GM11168 (cell line): ENCODE results near the gene SELENOV.

ENCODE experiments used
- in situ Hi-C: fragments of 300-500 bp; cut with MboI; formaldehyde crosslinking; loops from one replicate; pipeline ENCODE4 v1.12.0; 2022; ENCODE audit warnings: low sequenced_read_pairs; ENCODE audit not compliant: unreplicated experiment

The SELENOV gene

GRCh38 chr19:39517432-39517831 is 2.5 kb downstream of the SELENOV start:
- in situ Hi-C loops: no loop called here

GRCh38 chr19:39518458-39518857 is 3.5 kb downstream of the SELENOV start:
- in situ Hi-C loops: no loop called here

- in situ Hi-C loops: no loop called here
Measured at GRCh38 chr19:39518975-39519374, 4.0 kb downstream of the SELENOV start.

GRCh38 chr19:39520541-39521484 is 5.9 kb downstream of the SELENOV start:
- in situ Hi-C loops: no loop called here

- in situ Hi-C loops: no loop called here
Measured at GRCh38 chr19:39524495-39524894, 9.6 kb downstream of the SELENOV start.

GRCh38 chr19:39525205-39525604 is 10.3 kb downstream of the SELENOV start:
- in situ Hi-C loops: no loop called here

GRCh38 chr19:39531834-39532232 is 16.9 kb downstream of the SELENOV start:
- in situ Hi-C loops: no loop called here

- in situ Hi-C loops: no loop called here
Measured at GRCh38 chr19:39532233-39533002, 17.5 kb downstream of the SELENOV start, which contains the start of gene EID2B. EID2B (minus strand) TSS chr19:39532852; CDS start chr19:39532802, 50 bp downstream.

- in situ Hi-C loops: no loop called here
Measured at GRCh38 chr19:39533003-39533512, 18.1 kb downstream of the SELENOV start.

- in situ Hi-C loops: no loop called here
Measured at GRCh38 chr19:39533791-39534190, 18.9 kb downstream of the SELENOV start.

GRCh38 chr19:39539165-39539517 is 24.2 kb downstream of the SELENOV start:
- in situ Hi-C loops: no loop called here

GRCh38 chr19:39539518-39540332 is 24.8 kb downstream of the SELENOV start, which contains the start of gene EID2:
EID2 (minus strand) TSS chr19:39540161; CDS start chr19:39540079, 82 bp downstream.
- in situ Hi-C loops: loop anchor here (10.0 kb wide), 1 partner anchor 235 kb away; the partner anchor contains the start of gene LEUTX

GRCh38 chr19:39540333-39540673 is 25.4 kb downstream of the SELENOV start:
- in situ Hi-C loops: loop anchor here (10.0 kb wide), 1 partner anchor 234 kb away; the partner anchor contains the start of gene LEUTX

- in situ Hi-C loops: loop anchor here (10.0 kb wide), 1 partner anchor 233 kb away; the partner anchor contains the start of gene LEUTX
Measured at GRCh38 chr19:39542206-39542605, 27.3 kb downstream of the SELENOV start.

GRCh38 chr19:39543477-39543857 is 28.5 kb downstream of the SELENOV start:
- in situ Hi-C loops: loop anchor here (10.0 kb wide), 1 partner anchor 231 kb away; the partner anchor contains the start of gene LEUTX

- in situ Hi-C loops: loop anchor here (10.0 kb wide), 1 partner anchor 230 kb away; the partner anchor contains the start of gene LEUTX
Measured at GRCh38 chr19:39544226-39544903, 29.4 kb downstream of the SELENOV start.

- in situ Hi-C loops: loop anchor here (5.0 to 10.0 kb wide), 3 partner anchors 127 to 297 kb away; partner anchors contain the start of gene LEUTX
Measured at GRCh38 chr19:39544911-39545310, 30.0 kb downstream of the SELENOV start.

- in situ Hi-C loops: loop anchor here (5.0 to 10.0 kb wide), 3 partner anchors 126 to 296 kb away; partner anchors contain the start of gene LEUTX
Measured at GRCh38 chr19:39546599-39546998, 31.7 kb downstream of the SELENOV start.

GRCh38 chr19:39550197-39550596 is 35.3 kb downstream of the SELENOV start:
- in situ Hi-C loops: no loop called here
